DND-41 (cell line): ENCODE results near the gene ARMH3.

Experiments
- ATAC-seq: fragments of 200-7000 bp; cut with Tn5 transposase; 3 replicates; pipeline ENCODE4 v1.9.1; 2021; ENCODE audit warnings: low read depth; ENCODE audit not compliant: insufficient read depth
- DNase-seq: peaks from one replicate; pipeline ENCODE4 v3.0.0-alpha.2; 2020
- H2AFZ ChIP-seq: 2 replicates; pipeline ENCODE4 v1.6.0; 2012; ENCODE audit warnings: low read depth, low read length
- H3K27ac ChIP-seq: 2 replicates; pipeline ENCODE4 v1.5.1; 2012; ENCODE audit warnings: low read length, inconsistent platforms
- H3K27me3 ChIP-seq: fragments of 200-600 bp; sonication (generic); 2 replicates; pipeline ENCODE4 v1.6.0; 2012; ENCODE audit warnings: low read length, mild to moderate bottlenecking, inconsistent platforms; ENCODE audit not compliant: insufficient read depth, poor library complexity
- H3K36me3 ChIP-seq: 2 replicates; pipeline ENCODE4 v1.5.1; 2012; ENCODE audit warnings: low read length, inconsistent platforms; ENCODE audit not compliant: insufficient read depth
- H3K4me1 ChIP-seq: 2 replicates; pipeline ENCODE4 v1.5.1; 2012; ENCODE audit warnings: mild to moderate bottlenecking, low read length; ENCODE audit not compliant: insufficient read depth
- H3K4me2 ChIP-seq: 2 replicates; pipeline ENCODE4 v1.6.0; 2012; ENCODE audit warnings: mild to moderate bottlenecking, moderate library complexity, low read length, inconsistent platforms; ENCODE audit not compliant: insufficient read depth
- H3K4me3 ChIP-seq, 2 experiments: fragments of 200-600 bp in 1 of 2; shearing (Covaris generic) in 1 of 2; 2 replicates each; pipeline ENCODE4 v1.5.1; 2012 to 2016; ENCODE audit warnings: inconsistent platforms in 2 of 2, low read length in 2 of 2, mild to moderate bottlenecking in 2 of 2, low read depth in 1 of 2, moderate library complexity in 1 of 2
- H3K79me2 ChIP-seq: 2 replicates; pipeline ENCODE4 v1.6.0; 2012; ENCODE audit warnings: low read length, inconsistent platforms; ENCODE audit not compliant: insufficient read depth
- H3K9ac ChIP-seq: 2 replicates; pipeline ENCODE4 v1.6.0; 2012; ENCODE audit warnings: low read depth, mild to moderate bottlenecking, inconsistent platforms, low read length, moderate library complexity
- H3K9me3 ChIP-seq: 2 replicates; pipeline ENCODE4 v1.5.1; 2012; ENCODE audit warnings: low read length, moderate library complexity, mild to moderate bottlenecking, inconsistent platforms; ENCODE audit not compliant: insufficient read depth, severe bottlenecking
- H4K20me1 ChIP-seq: 2 replicates; pipeline ENCODE4 v1.6.0; 2012; ENCODE audit warnings: low read length; ENCODE audit not compliant: insufficient read depth
- EZH2 ChIP-seq: IDR thresholded peaks from 3 replicates; pipeline ENCODE4 v1.6.1; 2012; ENCODE audit warnings: borderline replicate concordance, low read depth, mild to moderate bottlenecking, moderate library complexity, low read length, inconsistent platforms; ENCODE audit not compliant: severe bottlenecking
- TF ChIP-seq, protein P1 (sequence below): IDR thresholded peaks from 2 replicates; pipeline ENCODE4 v1.5.1; 2012; ENCODE audit warnings: borderline replicate concordance, low read length, moderate library complexity, mild to moderate bottlenecking; ENCODE audit not compliant: poor library complexity, severe bottlenecking; ENCODE audit errors: extremely low read depth

The ARMH3 gene

DNA sequence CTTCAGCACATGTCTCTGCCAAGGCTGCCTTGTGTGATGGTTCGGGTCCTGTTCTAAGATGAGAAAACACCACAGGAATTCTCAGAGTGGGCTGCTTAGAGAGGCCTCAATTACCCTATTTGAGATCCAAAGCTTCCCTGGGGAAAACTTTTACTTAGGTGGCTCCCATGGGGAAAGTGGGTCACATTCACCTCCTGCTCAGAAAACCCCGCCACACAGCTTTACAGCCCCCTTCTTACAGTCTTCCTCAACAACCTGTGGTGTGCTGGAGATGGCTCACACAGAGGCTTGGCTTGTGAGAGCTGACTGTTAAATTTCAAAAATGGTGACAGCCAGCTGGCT is 175.8 kb downstream of the ARMH3 start:
- no peak overlapping the region for H3K4me2 ChIP-seq
- no peak overlapping the region for H2AFZ ChIP-seq
- H3K4me1 ChIP-seq = peaks cover 6% of the 10 kb centered on the region; the same call in 1 of the 2 replicates
- H3K9me3 ChIP-seq = no peaks in the 10 kb centered on the region
- H3K36me3 ChIP-seq = no peaks in the 10 kb centered on the region
- ATAC-seq (no peak), DNase-seq (no peak)
- no peak overlapping the region for H3K9ac ChIP-seq
- no peak overlapping the region for H3K27ac ChIP-seq
- TF ChIP-seq EZH2 = no peak
- TF ChIP-seq, protein P1, sequence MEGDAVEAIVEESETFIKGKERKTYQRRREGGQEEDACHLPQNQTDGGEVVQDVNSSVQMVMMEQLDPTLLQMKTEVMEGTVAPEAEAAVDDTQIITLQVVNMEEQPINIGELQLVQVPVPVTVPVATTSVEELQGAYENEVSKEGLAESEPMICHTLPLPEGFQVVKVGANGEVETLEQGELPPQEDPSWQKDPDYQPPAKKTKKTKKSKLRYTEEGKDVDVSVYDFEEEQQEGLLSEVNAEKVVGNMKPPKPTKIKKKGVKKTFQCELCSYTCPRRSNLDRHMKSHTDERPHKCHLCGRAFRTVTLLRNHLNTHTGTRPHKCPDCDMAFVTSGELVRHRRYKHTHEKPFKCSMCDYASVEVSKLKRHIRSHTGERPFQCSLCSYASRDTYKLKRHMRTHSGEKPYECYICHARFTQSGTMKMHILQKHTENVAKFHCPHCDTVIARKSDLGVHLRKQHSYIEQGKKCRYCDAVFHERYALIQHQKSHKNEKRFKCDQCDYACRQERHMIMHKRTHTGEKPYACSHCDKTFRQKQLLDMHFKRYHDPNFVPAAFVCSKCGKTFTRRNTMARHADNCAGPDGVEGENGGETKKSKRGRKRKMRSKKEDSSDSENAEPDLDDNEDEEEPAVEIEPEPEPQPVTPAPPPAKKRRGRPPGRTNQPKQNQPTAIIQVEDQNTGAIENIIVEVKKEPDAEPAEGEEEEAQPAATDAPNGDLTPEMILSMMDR = no peak
- H3K79me2 ChIP-seq = no peaks in the 10 kb centered on the region
- H4K20me1 ChIP-seq = no peaks in the 10 kb centered on the region
- no peak overlapping the region for H3K4me3 ChIP-seq
- no peaks in the 10 kb centered on the region for H3K27me3 ChIP-seq

DNA sequence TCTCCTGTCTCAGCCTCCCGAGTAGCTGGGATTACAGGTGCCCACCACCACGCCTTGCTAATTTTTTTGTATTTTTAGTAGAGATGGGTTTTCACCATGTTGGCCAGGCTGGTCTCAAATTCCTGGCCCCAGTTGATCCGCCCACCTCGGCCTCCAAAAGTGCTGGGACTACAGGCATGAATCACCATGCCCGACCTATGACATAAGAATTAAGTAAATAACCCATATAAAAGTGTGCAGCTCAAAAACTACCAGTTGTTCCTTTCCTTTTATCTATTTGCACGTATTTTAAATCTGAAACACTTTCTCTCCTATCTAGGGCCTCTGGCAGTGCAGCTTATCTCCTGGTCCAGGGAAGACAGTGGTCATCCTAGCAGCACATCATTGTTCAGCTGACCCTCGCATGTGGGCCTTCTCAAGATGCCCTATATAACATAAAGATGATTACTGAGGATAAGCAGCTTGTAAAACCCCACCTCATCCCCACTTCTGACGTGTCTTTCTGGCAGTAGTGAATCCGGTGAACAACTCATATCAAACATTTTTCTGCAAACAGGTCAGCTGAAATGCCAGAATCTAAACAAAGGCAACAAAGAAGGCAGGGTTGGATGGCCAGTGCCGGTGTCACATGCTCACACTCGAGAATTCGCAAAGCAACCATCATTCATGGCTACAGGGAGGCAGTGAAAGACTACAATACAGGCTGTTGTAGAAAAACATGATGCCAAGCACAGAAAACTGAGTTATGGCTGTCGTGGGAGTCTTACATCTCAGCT is 176.3 kb downstream of the ARMH3 start:
- ATAC-seq (no peak), DNase-seq (no peak)
- Histone ChIP-seq H3K4me3 (no peak overlapping the region), H3K27me3 (no peaks in the 10 kb centered on the region), H3K9ac (no peak overlapping the region), H4K20me1 (no peaks in the 10 kb centered on the region), H3K27ac (no peak overlapping the region), H3K36me3 (no peaks in the 10 kb centered on the region), H2AFZ (no peak overlapping the region), H3K4me2 (no peak overlapping the region), H3K9me3 (no peaks in the 10 kb centered on the region), H3K79me2 (no peaks in the 10 kb centered on the region), H3K4me1 (peaks cover 12% of the 10 kb centered on the region; the same call in 1 of the 2 replicates)
- TF ChIP-seq, protein P1 = no peak
- TF ChIP-seq EZH2 = no peak

DNA sequence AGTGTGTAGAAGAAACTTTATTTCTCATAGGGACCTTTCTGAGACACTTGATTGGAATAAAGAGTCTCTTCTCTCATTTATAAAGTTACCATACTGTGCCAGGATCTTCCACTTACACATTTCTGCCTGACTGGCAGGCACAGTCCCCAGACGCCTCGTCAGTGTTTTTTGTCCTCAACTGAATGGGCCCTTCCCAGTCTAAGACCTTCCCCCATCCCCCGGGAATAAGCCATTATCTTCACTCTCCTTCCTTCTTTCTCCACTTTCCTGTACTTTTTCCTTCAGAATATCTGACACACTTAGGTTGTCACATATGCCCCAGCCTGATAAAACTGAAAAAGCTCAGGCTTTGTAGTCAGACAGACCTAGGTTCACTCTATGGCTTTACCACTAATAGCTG is 177.1 kb downstream of the ARMH3 start:
- H4K20me1 ChIP-seq = no peaks in the 10 kb centered on the region
- H2AFZ ChIP-seq = no peak overlapping the region
- H3K27ac ChIP-seq = no peak overlapping the region
- no peaks in the 10 kb centered on the region for H3K9me3 ChIP-seq
- ATAC-seq (no peak), DNase-seq (no peak)
- peaks cover 13% of the 10 kb centered on the region; the same call in 1 of the 2 replicates for H3K4me1 ChIP-seq
- no peak for TF ChIP-seq EZH2
- TF ChIP-seq, protein P1 = no peak
- H3K4me3 ChIP-seq = no peak overlapping the region
- no peaks in the 10 kb centered on the region for H3K79me2 ChIP-seq
- H3K4me2 ChIP-seq = no peak overlapping the region
- no peak overlapping the region for H3K9ac ChIP-seq
- H3K27me3 ChIP-seq = no peaks in the 10 kb centered on the region
- H3K36me3 ChIP-seq = no peaks in the 10 kb centered on the region
